K562 (cell line): ENCODE data around the gene TMEFF2.

ENCODE experiments used
- ARID1B ChIP-seq: fragments of 450-650 bp; IDR thresholded peaks from 2 replicates; pipeline ENCODE4 v1.6.1; 2016; ENCODE audit warnings: antibody characterized with exemption, mild to moderate bottlenecking, inconsistent platforms
- CTCF ChIP-seq, 3 experiments: IDR thresholded peaks in 2 of 3; conservative IDR thresholded peaks in 1 of 3; 2 replicates each; pipeline ENCODE4 v1.5.1; 2011 to 2012; ENCODE audit warnings: low read length in 3 of 3, mild to moderate bottlenecking in 3 of 3, control low read depth in 2 of 3, improper control_type of control experiment in 1 of 3, inconsistent platforms in 1 of 3, low read depth in 1 of 3, mixed read lengths in 1 of 3, moderate library complexity in 1 of 3; ENCODE audit not compliant: insufficient read depth in 2 of 3
- E2F1 ChIP-seq: sonication (generic); formaldehyde crosslinking; IDR thresholded peaks from 2 replicates; pipeline ENCODE4 v1.8.1; 2023; ENCODE audit warnings: mild to moderate bottlenecking, missing genetic modification reagents, moderate library complexity
- ELF1 ChIP-seq: fragments of 200-800 bp; sonication (Bioruptor generic); IDR thresholded peaks from 2 replicates; pipeline ENCODE4 v1.6.1; 2016; ENCODE audit warnings: missing genetic modification characterization, missing compliant biosample characterization
- EZH2 ChIP-seq: IDR thresholded peaks from 2 replicates; pipeline ENCODE4 v1.6.1; 2012; ENCODE audit warnings: low read depth, mild to moderate bottlenecking, inconsistent platforms, low read length, borderline replicate concordance
- GABPB2 ChIP-seq: fragments of 250-450 bp; sonication (Bioruptor Pico); conservative IDR thresholded peaks from 2 replicates; pipeline ENCODE4 v1.5.1; 2021; ENCODE audit warnings: mild to moderate bottlenecking
- POLR2A ChIP-seq: fragments of 450-650 bp; conservative IDR thresholded peaks from 2 replicates; pipeline ENCODE4 v1.6.1; 2016
- RAD21 ChIP-seq, 2 experiments: fragments of 250-450 bp in 1 of 2; fragments of 450-650 bp in 1 of 2; sonication (Bioruptor Pico) in 1 of 2; formaldehyde crosslinking in 1 of 2; IDR thresholded peaks in 1 of 2; conservative IDR thresholded peaks in 1 of 2; 2 replicates each; pipeline versions ENCODE4 v1.4.0 to v1.8.0; 2020 to 2022; ENCODE audit warnings: mild to moderate bottlenecking in 2 of 2, moderate library complexity in 1 of 2
- SIN3A ChIP-seq, 2 experiments: fragments of 150-350 bp in 1 of 2; IDR thresholded peaks; 2 replicates each; pipeline ENCODE4 v1.6.1; 2011 to 2016; ENCODE audit warnings: borderline replicate concordance in 2 of 2, low read depth in 2 of 2, low read length in 2 of 2, mild to moderate bottlenecking in 2 of 2, moderate library complexity in 2 of 2; ENCODE audit not compliant: control insufficient read depth in 1 of 2
- TAF1 ChIP-seq: IDR thresholded peaks from 2 replicates; pipeline ENCODE4 v1.6.1; 2011; ENCODE audit warnings: mild to moderate bottlenecking, low read length, moderate library complexity; ENCODE audit not compliant: insufficient read depth, control insufficient read depth, severe bottlenecking; ENCODE audit errors: extremely low read depth
- TBL1XR1 ChIP-seq, 2 experiments: IDR thresholded peaks; 2 replicates each; pipeline ENCODE4 v1.6.1; 2012; ENCODE audit warnings: improper control_type of control experiment in 2 of 2, low read length in 2 of 2, mild to moderate bottlenecking in 1 of 2
- TBP ChIP-seq: optimal IDR thresholded peaks from 2 replicates; pipeline ENCODE3; 2011; ENCODE audit warnings: low read depth, low read length, improper control_type of control experiment
- ZBTB8A ChIP-seq: fragments of 450-650 bp; IDR thresholded peaks from 2 replicates; pipeline ENCODE4 v1.6.1; 2018; ENCODE audit warnings: mild to moderate bottlenecking, moderate library complexity; ENCODE audit not compliant: partially characterized antibody

GRCh38 chr2:191941376-191941929 is 253.3 kb downstream of the TMEFF2 start:
- TF ChIP-seq EZH2, result no peak
- no peak for TF ChIP-seq TBL1XR1 (IDR thresholded peaks at IDR 0.05; ENCODE audit: low read length in 2 of 2)
- TF ChIP-seq ARID1B, result no peak
- no peak for TF ChIP-seq E2F1 (CRISPR knock-in tag)
- no peak for TF ChIP-seq CTCF (IDR thresholded peaks at IDR 0.05 in 2 of 3, conservative IDR thresholded peaks at IDR 0.05 in 1 of 3; ENCODE audit: insufficient read depth in 2 of 3, low read depth in 1 of 3, low read length in 3 of 3)
- TF ChIP-seq GABPB2 (CRISPR knock-in tag), result no peak
- no peak for TF ChIP-seq POLR2A
- no peak for TF ChIP-seq ZBTB8A
- no peak for TF ChIP-seq TAF1
- no peak for TF ChIP-seq RAD21 (CRISPR knock-in tag; conservative IDR thresholded peaks at IDR 0.05 in 1 of 2, IDR thresholded peaks at IDR 0.05 in 1 of 2)
- TF ChIP-seq TBP, result no peak
- no peak for TF ChIP-seq ELF1
- no peak for TF ChIP-seq SIN3A (IDR thresholded peaks at IDR 0.05; ENCODE audit: borderline replicate concordance in 2 of 2, control insufficient read depth in 1 of 2, low read depth in 2 of 2, low read length in 2 of 2)
